ENCODE results near the gene OSBPL10. TPM values are rescaled to one million over a fixed set of nuclear protein-coding genes. Genes with fewer than 3 reads are reported as not detected.
A peak's percentile ranks its signal among the peaks of the same experiment; 100 is the strongest.

Gene OSBPL10
- total RNA-seq, 1 experiment from 2014 or later, result 48.0 TPM

DNA sequence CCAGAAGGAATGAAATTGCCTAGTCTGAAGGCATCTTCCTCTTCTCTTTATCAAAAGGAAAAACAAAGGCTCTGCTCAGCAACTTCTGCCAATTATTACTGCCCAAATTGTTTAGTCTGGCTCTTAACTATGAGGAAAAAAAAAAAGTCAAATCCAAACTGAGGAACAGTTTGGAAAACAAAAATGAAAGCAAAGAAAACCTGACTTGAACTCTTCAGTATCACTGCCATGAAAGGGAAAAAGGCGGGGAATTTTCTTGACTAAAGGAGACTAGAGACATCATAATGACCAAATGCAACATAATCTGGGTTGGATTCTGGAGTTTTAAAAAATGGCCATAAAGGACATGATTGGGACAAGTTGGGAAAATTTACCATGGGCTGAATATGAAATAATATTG is 292.1 kb downstream of the OSBPL10 start:
- H3K4me2 ChIP-seq (ENCODE audit: low read length), result no peak overlapping the region
- H3K4me1 ChIP-seq (ENCODE audit: insufficient read depth, low read length), result peaks cover 3% of the 10 kb centered on the region; the same call in 1 of the 2 replicates
- ChIA-PET POLR2A (ENCODE audit: unreplicated experiment) (no interaction called here), CTCF (no interaction called here)
- no peaks in the 10 kb centered on the region for H3K9me3 ChIP-seq (ENCODE audit: low read length)
- no peaks in the 10 kb centered on the region for H3K79me2 ChIP-seq (ENCODE audit: low read length)
- no peaks in the 10 kb centered on the region for H4K20me1 ChIP-seq (ENCODE audit: low read length)
- TF ChIP-seq EZH2 (IDR thresholded peaks at IDR 0.05; ENCODE audit: low read length, unreplicated experiment) (no peak), EZH2phosphoT487 (IDR thresholded peaks at IDR 0.05; ENCODE audit: borderline replicate concordance, low read length) (no peak)
- TF ChIP-seq, protein P1, sequence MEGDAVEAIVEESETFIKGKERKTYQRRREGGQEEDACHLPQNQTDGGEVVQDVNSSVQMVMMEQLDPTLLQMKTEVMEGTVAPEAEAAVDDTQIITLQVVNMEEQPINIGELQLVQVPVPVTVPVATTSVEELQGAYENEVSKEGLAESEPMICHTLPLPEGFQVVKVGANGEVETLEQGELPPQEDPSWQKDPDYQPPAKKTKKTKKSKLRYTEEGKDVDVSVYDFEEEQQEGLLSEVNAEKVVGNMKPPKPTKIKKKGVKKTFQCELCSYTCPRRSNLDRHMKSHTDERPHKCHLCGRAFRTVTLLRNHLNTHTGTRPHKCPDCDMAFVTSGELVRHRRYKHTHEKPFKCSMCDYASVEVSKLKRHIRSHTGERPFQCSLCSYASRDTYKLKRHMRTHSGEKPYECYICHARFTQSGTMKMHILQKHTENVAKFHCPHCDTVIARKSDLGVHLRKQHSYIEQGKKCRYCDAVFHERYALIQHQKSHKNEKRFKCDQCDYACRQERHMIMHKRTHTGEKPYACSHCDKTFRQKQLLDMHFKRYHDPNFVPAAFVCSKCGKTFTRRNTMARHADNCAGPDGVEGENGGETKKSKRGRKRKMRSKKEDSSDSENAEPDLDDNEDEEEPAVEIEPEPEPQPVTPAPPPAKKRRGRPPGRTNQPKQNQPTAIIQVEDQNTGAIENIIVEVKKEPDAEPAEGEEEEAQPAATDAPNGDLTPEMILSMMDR (conservative IDR thresholded peaks at IDR 0.05; ENCODE audit: low read depth, low read length), result no peak
- H2AFZ ChIP-seq (ENCODE audit: low read length), result no peak overlapping the region
- no peak for ATAC-seq
- no peak overlapping the region for H3K9ac ChIP-seq (ENCODE audit: low read length)
- H3K4me3 ChIP-seq (ENCODE audit: low read length), result no peak overlapping the region
- H3K36me3 ChIP-seq (ENCODE audit: low read depth, low read length), result 0 out of 2 replicates have a peak, but pooled peaks cover 5% of the 10 kb centered on the region
- intact Hi-C loops (cut with micrococcal nuclease), result no loop called here
- no peaks in the 10 kb centered on the region for H3K9me2 ChIP-seq (replicated peaks; ENCODE audit: low read length)
- no peak overlapping the region for H3K27ac ChIP-seq (ENCODE audit: low read length)
- no peaks in the 10 kb centered on the region for H3K27me3 ChIP-seq (ENCODE audit: low read length)
- BruUV-seq (replicated peaks), result no TSS peak
- DNase-seq, result no peak
- H3F3A ChIP-seq (ENCODE audit: low read length, unreplicated experiment), result no peaks in the 10 kb centered on the region

DNA sequence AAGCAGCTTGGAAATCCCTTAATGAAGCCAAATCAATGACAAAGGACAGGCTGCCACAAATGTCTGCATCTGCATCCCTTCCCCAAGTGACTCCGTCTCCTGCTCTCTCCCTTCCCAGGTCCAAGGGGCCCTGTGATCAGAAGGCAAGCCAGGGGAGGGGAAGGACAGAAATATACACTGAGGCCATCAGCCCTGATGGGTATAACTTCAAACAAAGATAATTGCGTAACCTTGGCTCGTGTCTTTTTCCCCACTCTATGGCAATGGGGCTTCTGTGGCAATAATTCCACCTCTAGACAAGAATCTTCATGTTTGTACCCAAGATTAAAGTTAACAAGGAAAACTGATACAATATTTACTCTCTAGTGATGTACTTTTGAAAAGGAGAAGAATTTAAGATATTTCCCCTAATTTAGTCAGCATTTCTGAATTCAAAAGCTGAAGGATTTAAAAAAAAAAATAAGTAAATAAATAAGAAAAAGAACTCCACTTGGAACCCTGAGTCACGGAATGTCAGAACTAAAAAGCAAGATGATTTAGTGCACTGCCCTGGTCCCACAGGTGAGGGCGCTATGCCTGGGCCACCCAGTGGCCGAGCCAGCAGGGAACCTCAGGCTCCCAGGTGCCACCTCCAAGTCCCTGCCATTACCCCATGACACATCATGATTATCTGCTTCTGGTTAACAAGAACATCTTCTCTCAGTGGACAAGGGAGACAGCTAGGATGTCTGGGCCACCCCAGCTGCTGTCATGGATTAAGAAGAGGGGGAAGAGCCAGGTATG is 293.9 kb downstream of the OSBPL10 start:
- Histone ChIP-seq H3F3A (ENCODE audit: low read length, unreplicated experiment) (no peaks in the 10 kb centered on the region), H3K27me3 (ENCODE audit: low read length) (no peaks in the 10 kb centered on the region), H3K9me3 (ENCODE audit: low read length) (no peaks in the 10 kb centered on the region), H4K20me1 (ENCODE audit: low read length) (no peaks in the 10 kb centered on the region), H3K79me2 (ENCODE audit: low read length) (no peaks in the 10 kb centered on the region), H3K9me2 (replicated peaks; ENCODE audit: low read length) (no peaks in the 10 kb centered on the region), H3K9ac (ENCODE audit: low read length) (no peak overlapping the region), H3K27ac (ENCODE audit: low read length) (no peak overlapping the region), H3K4me1 (ENCODE audit: insufficient read depth, low read length) (no peaks in the 10 kb centered on the region), H2AFZ (ENCODE audit: low read length) (no peak overlapping the region), H3K36me3 (ENCODE audit: low read depth, low read length) (peaks cover 14% of the 10 kb centered on the region), H3K4me2 (ENCODE audit: low read length) (no peak overlapping the region), H3K4me3 (ENCODE audit: low read length) (no peak overlapping the region)
- ATAC-seq, result no peak
- intact Hi-C loops (cut with micrococcal nuclease), result no loop called here
- no peak for TF ChIP-seq EZH2 (IDR thresholded peaks at IDR 0.05; ENCODE audit: low read length, unreplicated experiment)
- TF ChIP-seq, protein P1 (conservative IDR thresholded peaks at IDR 0.05; ENCODE audit: low read depth, low read length), result peak; percentile 50
- ChIA-PET POLR2A (ENCODE audit: unreplicated experiment) (interaction anchor here (0.6 kb wide), 1 partner anchor 10 kb away, joined by 5 read pairs; no protein-coding TSS in a partner anchor), CTCF (no interaction called here)
- no peak for DNase-seq
- no TSS peak for BruUV-seq (replicated peaks)

Data from PC-3 (cell line).